Measurements from ENCODE around the gene TBC1D22A. TPM values are rescaled to one million over a fixed set of nuclear protein-coding genes. Genes with fewer than 3 reads are reported as not detected.

The TBC1D22A gene
- total and polyA plus RNA-seq, 4 donors, result 4.1 to 12.4 (median 8.4) TPM

DNA sequence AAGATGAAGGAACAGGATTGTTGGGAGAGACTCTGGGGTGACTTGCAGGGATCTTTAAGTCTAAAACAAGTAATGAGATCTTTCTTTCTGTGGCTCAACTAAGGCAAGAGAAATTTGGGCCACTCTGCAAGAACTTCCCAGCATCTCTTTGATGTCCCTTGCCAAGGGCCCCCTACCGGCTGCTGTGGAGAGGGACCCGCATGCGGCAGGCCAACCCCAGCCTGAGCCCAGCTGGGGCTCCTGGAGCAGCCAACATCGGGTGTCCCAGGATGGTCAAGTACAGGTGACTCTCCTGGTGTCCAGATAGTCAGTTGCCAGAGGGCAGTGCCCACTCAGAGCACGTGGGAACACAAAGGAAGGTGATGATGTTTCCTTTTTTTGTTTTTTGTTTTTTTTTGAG lies 363.2 kb downstream of the TBC1D22A start:
- Histone ChIP-seq H3K27ac (ENCODE audit: low read depth in 1 of 2, low read length in 2 of 2) (no peak overlapping the region), H3K27me3 (ENCODE audit: control insufficient read depth in 4 of 4, insufficient read depth in 4 of 4, low read length in 3 of 4) (no peaks in the 10 kb centered on the region), H3K4me3 (ENCODE audit: low read depth in 1 of 3, low read length in 3 of 3) (no peak overlapping the region), H3K4me1 (ENCODE audit: control insufficient read depth in 4 of 4, insufficient read depth in 4 of 4, low read length in 3 of 4) (no peaks in the 10 kb centered on the region), H3K36me3 (ENCODE audit: control insufficient read depth in 4 of 4, insufficient read depth in 3 of 4, low read depth in 1 of 4, low read length in 3 of 4) (no peaks in the 10 kb centered on the region), H3K9me3 (ENCODE audit: control insufficient read depth in 4 of 4, low read length in 3 of 4) (no peaks in the 10 kb centered on the region), H3K9ac (ENCODE audit: low read depth in 1 of 2, low read length in 2 of 2) (no peak overlapping the region)
- TF ChIP-seq JUND (IDR thresholded peaks at IDR 0.05), result no peak
- TF ChIP-seq, protein P1, sequence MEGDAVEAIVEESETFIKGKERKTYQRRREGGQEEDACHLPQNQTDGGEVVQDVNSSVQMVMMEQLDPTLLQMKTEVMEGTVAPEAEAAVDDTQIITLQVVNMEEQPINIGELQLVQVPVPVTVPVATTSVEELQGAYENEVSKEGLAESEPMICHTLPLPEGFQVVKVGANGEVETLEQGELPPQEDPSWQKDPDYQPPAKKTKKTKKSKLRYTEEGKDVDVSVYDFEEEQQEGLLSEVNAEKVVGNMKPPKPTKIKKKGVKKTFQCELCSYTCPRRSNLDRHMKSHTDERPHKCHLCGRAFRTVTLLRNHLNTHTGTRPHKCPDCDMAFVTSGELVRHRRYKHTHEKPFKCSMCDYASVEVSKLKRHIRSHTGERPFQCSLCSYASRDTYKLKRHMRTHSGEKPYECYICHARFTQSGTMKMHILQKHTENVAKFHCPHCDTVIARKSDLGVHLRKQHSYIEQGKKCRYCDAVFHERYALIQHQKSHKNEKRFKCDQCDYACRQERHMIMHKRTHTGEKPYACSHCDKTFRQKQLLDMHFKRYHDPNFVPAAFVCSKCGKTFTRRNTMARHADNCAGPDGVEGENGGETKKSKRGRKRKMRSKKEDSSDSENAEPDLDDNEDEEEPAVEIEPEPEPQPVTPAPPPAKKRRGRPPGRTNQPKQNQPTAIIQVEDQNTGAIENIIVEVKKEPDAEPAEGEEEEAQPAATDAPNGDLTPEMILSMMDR (IDR thresholded peaks at IDR 0.05; ENCODE audit: low read depth, low read length, missing input control), result no peak
- TF ChIP-seq, protein P2, sequence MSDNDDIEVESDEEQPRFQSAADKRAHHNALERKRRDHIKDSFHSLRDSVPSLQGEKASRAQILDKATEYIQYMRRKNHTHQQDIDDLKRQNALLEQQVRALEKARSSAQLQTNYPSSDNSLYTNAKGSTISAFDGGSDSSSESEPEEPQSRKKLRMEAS (IDR thresholded peaks at IDR 0.05), result no peak
- no peak for TF ChIP-seq YY1 (IDR thresholded peaks at IDR 0.05)
- no peak for TF ChIP-seq EGR1 (IDR thresholded peaks at IDR 0.05; ENCODE audit: low read depth in 2 of 2)
- no peak for TF ChIP-seq TAF1 (conservative IDR thresholded peaks at IDR 0.05)
- TF ChIP-seq, protein P3, sequence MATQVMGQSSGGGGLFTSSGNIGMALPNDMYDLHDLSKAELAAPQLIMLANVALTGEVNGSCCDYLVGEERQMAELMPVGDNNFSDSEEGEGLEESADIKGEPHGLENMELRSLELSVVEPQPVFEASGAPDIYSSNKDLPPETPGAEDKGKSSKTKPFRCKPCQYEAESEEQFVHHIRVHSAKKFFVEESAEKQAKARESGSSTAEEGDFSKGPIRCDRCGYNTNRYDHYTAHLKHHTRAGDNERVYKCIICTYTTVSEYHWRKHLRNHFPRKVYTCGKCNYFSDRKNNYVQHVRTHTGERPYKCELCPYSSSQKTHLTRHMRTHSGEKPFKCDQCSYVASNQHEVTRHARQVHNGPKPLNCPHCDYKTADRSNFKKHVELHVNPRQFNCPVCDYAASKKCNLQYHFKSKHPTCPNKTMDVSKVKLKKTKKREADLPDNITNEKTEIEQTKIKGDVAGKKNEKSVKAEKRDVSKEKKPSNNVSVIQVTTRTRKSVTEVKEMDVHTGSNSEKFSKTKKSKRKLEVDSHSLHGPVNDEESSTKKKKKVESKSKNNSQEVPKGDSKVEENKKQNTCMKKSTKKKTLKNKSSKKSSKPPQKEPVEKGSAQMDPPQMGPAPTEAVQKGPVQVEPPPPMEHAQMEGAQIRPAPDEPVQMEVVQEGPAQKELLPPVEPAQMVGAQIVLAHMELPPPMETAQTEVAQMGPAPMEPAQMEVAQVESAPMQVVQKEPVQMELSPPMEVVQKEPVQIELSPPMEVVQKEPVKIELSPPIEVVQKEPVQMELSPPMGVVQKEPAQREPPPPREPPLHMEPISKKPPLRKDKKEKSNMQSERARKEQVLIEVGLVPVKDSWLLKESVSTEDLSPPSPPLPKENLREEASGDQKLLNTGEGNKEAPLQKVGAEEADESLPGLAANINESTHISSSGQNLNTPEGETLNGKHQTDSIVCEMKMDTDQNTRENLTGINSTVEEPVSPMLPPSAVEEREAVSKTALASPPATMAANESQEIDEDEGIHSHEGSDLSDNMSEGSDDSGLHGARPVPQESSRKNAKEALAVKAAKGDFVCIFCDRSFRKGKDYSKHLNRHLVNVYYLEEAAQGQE (IDR thresholded peaks at IDR 0.05), result no peak
- no peak for TF ChIP-seq HNF4G (IDR thresholded peaks at IDR 0.05)
- TF ChIP-seq, protein P4, sequence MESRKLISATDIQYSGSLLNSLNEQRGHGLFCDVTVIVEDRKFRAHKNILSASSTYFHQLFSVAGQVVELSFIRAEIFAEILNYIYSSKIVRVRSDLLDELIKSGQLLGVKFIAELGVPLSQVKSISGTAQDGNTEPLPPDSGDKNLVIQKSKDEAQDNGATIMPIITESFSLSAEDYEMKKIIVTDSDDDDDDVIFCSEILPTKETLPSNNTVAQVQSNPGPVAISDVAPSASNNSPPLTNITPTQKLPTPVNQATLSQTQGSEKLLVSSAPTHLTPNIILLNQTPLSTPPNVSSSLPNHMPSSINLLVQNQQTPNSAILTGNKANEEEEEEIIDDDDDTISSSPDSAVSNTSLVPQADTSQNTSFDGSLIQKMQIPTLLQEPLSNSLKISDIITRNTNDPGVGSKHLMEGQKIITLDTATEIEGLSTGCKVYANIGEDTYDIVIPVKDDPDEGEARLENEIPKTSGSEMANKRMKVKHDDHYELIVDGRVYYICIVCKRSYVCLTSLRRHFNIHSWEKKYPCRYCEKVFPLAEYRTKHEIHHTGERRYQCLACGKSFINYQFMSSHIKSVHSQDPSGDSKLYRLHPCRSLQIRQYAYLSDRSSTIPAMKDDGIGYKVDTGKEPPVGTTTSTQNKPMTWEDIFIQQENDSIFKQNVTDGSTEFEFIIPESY (IDR thresholded peaks at IDR 0.05), result no peak
- no peak for TF ChIP-seq RXRA (IDR thresholded peaks at IDR 0.05)
- TF ChIP-seq GABPA (IDR thresholded peaks at IDR 0.05 in 1 of 2, conservative IDR thresholded peaks at IDR 0.05 in 1 of 2), result no peak
- no peak for TF ChIP-seq SP1 (IDR thresholded peaks at IDR 0.05)
- 94% methylated on average over 5 of the region's 5 CpGs for WGBS
- no peak for DNase-seq (ENCODE audit: low spot score)

DNA sequence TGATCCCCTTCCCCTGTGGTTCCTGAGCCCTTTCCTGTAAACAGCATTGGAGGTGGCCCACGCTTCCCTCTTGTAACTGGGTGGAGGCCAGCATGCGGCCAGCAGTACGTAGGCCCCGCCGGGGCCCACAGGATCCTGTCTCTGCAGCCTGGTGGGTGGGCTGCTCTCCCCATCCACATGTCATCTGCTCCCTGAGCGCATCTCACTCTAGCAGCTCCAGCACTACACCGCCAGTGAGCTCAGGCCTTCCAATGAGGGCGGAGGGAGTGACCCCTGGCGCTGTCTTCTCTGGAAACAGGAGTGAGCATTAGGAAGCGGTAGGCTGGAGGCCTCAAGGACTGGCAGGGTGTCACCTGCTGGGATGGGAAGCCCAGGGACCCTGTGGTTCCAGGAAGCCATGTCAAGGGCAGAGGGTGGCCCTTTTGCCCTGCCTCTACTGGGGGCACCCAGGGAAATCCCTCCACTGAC lies 363.9 kb downstream of the TBC1D22A start:
- WGBS, result 96% methylated on average over 10 of the region's 10 CpGs
- no peak for DNase-seq (ENCODE audit: low spot score)
- no peaks in the 10 kb centered on the region for H3K36me3 ChIP-seq (ENCODE audit: control insufficient read depth in 4 of 4, insufficient read depth in 3 of 4, low read depth in 1 of 4, low read length in 3 of 4)
- TF ChIP-seq, protein P1 (IDR thresholded peaks at IDR 0.05; ENCODE audit: low read depth, low read length, missing input control), result no peak
- TF ChIP-seq HNF4G (IDR thresholded peaks at IDR 0.05) (no peak), TAF1 (conservative IDR thresholded peaks at IDR 0.05) (no peak), RAD21 (IDR thresholded peaks at IDR 0.05) (no peak), FOXA1 (IDR thresholded peaks at IDR 0.05) (no peak), NR2F2 (IDR thresholded peaks at IDR 0.05) (no peak), RXRA (IDR thresholded peaks at IDR 0.05) (no peak), FOXA2 (IDR thresholded peaks at IDR 0.05) (no peak)
- TF ChIP-seq, protein P4 (IDR thresholded peaks at IDR 0.05), result no peak
- TF ChIP-seq, protein P2 (IDR thresholded peaks at IDR 0.05), result no peak

More for the DNA sequence above, 363.9 kb downstream of the TBC1D22A start:
- Histone ChIP-seq H3K4me3 (ENCODE audit: low read depth in 1 of 3, low read length in 3 of 3) (no peak overlapping the region), H3K9me3 (ENCODE audit: control insufficient read depth in 4 of 4, low read length in 3 of 4) (no peaks in the 10 kb centered on the region), H3K9ac (ENCODE audit: low read depth in 1 of 2, low read length in 2 of 2) (no peak overlapping the region), H3K4me1 (ENCODE audit: control insufficient read depth in 4 of 4, insufficient read depth in 4 of 4, low read length in 3 of 4) (no peaks in the 10 kb centered on the region), H3K27ac (ENCODE audit: low read depth in 1 of 2, low read length in 2 of 2) (no peak overlapping the region), H3K27me3 (ENCODE audit: control insufficient read depth in 4 of 4, insufficient read depth in 4 of 4, low read length in 3 of 4) (no peaks in the 10 kb centered on the region)
